ENCODE data around the gene SLC35E2B.
"Not testable (repeated sequence)": the region's sequence is repeated elsewhere in the genome, so short reads cannot be mapped to it uniquely, and the experiment has no call there.

SLC35E2B gene

DNA sequence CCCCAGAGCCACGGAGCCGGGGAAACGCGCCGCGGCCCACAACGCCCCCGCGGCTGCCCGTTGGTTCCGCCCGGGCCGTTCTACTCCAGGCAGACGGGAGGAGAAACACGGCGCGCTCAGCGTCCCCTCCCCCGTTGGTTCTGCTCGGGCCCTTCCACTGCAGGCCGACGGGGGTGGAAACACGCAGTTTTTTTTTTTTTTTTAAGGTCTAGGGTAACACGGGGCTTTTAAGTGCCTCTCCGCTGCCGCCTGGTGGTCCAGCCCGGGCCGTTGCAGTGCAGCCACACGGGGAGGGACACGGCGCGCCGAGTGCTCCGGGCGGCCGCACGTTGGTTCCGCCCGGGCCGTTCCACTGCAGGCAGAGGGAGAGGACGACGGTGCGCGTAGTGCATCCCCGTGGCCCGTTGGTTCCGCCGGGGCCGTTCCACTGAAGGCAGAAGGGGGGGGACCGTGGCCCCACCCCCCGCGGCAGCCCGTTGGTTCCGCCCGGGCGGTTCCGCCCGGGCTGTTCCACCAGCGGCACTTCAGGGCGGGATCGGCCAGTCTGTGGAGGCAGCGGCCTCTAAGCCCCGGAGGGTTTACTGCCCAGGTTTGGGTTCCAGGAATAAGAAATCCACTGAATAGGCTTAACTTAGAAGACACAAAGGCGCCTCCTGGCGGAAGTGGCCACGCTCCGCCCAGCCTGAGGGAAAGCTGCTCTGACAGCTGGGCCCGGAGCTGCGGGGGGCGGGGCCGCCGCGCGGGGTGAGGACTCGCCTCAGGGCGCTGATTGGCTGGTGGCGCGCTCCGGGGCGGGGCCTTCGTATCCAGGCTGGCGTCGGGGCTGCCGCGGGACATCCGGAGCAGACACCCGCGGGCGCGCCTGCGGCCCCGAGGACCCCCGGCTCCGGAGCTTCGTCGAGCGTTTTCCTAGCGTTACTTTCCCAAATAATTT is at the start of gene SLC35E2B:
TSS of gene SLC35E2B (minus strand) at position 82 of the 934 bp plus-strand sequence. CDS start 16,096 bp downstream, outside the sequence.
- DNase-seq (ENCODE audit: low spot score): not testable (repeated sequence)

DNA sequence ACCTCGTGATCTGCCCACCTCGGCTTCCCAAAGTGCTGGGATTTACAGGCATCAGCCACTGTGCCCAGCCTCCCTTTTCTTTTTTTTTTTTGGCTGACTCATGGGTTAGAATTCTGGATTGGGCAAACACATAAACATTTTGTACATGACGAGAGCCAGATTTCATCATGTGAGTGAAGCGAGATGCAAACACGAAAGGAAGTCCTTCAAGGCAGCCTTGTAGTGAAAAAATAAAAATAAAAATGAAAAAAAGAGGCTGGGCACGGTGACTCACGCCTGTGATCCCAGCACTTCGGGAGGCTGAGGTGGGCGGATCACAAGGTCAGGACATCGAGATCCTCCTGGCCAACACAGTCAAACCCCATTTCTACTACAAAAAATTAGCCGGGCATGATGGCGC is 48.4 kb upstream of the SLC35E2B start:
- peak; percentile 88 for DNase-seq (ENCODE audit: low spot score)

- not testable (repeated sequence) for DNase-seq (ENCODE audit: low spot score)
Observed at GRCh38 chr1:1738799-1739337, 46.3 kb upstream of the SLC35E2B start.

DNA sequence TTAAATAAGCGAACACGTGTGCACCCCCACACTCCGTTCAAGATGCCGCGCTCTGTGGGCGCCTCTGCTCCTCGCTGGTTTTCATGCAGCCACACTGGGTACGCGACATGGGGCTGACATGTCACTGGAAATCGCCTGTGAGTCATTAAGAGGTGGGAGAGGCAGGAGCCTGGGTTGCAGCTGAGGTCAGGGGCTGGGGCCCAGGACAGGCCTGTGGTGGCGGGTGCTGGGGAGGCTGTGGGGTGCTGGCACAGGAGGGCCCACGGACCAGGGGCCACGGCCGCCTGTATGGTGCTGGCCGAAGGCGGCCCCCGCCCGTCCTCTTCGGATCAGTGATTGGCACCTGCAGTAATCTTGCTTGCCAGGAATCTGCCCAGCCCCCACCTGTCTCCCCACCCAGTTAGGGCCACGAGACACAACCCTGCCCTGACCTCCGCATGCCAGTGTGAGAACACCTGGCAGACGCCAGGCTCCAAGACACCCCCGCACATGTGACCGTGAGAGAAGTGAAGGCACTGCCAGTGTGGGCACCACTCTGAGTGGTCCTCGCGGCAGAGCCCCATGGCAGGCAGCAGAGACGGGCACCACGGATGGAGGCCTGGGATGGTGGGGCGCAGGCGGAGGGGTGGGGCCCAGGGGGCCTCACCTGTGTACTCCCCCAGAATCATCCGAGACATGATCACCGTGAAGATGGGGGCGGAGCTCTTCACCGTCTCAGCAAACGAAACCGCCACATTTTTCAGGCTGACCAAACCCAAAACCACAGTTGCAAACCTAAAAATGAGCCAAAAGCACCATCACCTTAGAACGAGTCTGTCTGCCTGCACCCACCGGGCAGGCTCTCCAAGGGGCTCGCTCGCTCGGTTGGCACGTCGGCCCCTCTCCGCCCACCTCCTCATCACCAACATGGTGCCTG is 45.3 kb upstream of the SLC35E2B start:
- not testable (repeated sequence) for DNase-seq (ENCODE audit: low spot score)

- no peak for DNase-seq (ENCODE audit: low spot score)
Observed at GRCh38 chr1:1732381-1732780, 39.8 kb upstream of the SLC35E2B start.

DNA sequence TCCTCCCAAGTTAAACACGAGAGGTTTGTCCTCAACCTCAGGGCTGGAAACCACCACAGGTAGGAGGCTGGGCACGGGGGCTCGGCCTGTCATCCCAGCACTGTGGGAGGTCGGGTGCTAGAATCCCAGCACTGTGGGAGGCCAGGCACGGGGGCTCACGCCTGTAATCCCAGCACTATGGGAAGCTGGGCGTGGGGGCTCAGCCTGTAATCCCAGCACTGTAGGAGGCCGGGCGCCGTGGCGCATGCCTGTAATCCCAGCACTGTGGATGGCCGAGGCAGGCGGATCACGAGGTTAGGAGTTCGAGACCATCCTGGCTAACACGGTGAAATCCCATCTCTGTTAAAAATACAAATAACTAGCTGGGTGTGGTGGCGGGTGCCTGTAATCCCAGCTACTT is 38.3 kb upstream of the SLC35E2B start:
- DNase-seq (ENCODE audit: low spot score): no peak

DNA sequence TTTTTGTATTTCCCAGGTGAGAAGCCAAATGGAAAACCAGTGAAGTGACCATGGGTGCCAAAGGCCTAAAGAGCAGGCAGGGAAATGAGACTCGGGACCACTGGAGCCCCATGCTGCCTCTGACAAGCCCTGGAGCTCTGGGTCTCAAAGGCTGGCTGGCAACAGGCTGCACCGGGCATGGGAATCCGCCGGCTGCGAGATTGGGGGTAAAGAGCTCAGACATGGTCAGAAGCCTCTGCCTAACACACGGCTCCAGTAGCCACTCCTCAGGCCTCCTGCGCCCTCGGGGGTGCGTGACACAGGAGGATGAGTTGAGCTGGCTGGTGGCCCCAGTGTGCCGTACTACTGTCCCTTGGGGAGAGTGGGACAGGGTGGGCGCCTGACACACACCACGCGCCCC is 37.6 kb upstream of the SLC35E2B start:
- not testable (repeated sequence) for DNase-seq (ENCODE audit: low spot score)

- DNase-seq (ENCODE audit: low spot score): not testable (repeated sequence)
Observed at GRCh38 chr1:1729116-1729816, 36.7 kb upstream of the SLC35E2B start.

DNA sequence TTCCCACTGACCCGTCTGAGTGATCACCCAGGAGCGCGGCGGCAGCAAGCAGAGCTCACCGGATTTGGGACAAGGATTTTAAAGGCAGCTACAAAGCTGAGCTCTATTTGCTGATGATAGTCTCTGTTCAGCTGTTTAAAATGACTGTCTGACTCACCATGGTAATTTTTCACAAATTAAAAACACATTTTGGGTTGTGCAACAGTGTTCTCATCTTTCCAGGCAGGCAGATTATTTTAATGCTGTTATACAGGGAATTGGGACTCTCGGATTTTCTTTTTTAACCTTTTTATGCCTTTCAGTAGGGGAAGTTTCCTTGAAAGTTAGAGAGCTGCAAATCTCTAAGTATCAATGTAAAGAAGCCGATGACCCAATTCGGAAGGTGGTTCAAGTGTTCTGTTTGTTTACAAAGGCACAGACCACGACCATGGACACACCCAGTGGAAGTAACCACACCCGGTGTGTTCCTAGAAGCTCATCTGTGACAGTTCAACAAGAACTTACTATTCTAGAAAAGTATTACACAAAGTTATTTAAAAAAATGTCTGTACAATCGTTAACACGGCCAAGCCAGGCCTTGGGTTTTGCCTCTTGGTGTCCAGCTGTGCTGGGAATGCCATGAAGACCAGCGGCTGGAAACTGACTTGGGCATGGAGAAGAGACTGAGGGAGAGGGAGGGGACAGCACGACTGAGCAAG is 35.9 kb upstream of the SLC35E2B start:
- DNase-seq (ENCODE audit: low spot score): not testable (repeated sequence)

DNA sequence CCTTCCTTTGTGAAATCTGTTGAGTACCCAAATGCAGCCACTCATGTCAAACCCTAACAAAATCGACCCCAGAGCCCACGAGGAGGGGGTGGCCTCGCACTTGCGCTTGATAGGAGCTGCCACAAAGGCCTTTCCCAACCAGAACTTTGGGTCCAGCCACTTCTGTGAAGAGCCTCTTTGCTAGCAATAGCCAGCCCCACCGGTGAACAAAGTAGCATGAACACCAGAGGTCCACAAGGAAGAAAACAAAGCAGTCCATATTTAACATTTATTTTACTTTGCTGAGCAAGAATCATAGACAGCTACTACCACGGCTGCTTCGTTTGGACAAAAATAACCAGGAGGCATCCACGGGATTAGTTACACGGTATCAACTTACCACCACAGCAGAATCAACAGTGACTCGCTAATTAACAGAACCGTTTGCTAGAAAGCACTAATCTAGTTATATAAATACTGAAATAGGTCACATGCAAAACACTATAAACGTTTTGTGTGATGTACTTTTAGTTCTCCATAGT is 34.6 kb upstream of the SLC35E2B start:
- not testable (repeated sequence) for DNase-seq (ENCODE audit: low spot score)

DNA sequence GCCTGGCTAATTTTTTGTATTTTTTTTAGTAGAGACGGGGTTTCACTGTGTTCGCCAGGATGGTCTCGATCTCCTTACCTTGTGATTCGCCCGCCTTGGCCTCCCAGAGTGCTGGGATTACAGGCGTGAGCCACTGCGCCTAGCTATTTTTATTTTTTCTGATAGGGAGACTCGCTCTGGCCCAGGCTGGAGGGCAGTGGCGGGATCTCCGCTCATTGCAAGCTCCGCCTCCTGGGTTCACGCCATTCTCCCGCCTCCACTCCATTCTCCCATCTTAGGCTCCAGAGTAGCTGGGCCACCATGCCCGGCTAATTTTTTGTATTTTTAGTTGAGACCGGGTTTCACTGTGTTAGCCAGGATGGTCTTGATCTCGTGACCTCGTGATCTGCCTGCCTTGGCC is 33.5 kb upstream of the SLC35E2B start:
- not testable (repeated sequence) for DNase-seq (ENCODE audit: low spot score)

GRCh38 chr1:1724035-1724864 is 31.7 kb upstream of the SLC35E2B start, which contains the start of gene CDK11A:
Gene CDK11A (minus strand): TSS chr1:1724357. CDS start chr1:1722818, 1,539 bp downstream.
- DNase-seq (ENCODE audit: low spot score): peak; percentile 94

- DNase-seq (ENCODE audit: low spot score): no peak
Observed at GRCh38 chr1:1721201-1721600, 28.6 kb upstream of the SLC35E2B start.

DNA sequence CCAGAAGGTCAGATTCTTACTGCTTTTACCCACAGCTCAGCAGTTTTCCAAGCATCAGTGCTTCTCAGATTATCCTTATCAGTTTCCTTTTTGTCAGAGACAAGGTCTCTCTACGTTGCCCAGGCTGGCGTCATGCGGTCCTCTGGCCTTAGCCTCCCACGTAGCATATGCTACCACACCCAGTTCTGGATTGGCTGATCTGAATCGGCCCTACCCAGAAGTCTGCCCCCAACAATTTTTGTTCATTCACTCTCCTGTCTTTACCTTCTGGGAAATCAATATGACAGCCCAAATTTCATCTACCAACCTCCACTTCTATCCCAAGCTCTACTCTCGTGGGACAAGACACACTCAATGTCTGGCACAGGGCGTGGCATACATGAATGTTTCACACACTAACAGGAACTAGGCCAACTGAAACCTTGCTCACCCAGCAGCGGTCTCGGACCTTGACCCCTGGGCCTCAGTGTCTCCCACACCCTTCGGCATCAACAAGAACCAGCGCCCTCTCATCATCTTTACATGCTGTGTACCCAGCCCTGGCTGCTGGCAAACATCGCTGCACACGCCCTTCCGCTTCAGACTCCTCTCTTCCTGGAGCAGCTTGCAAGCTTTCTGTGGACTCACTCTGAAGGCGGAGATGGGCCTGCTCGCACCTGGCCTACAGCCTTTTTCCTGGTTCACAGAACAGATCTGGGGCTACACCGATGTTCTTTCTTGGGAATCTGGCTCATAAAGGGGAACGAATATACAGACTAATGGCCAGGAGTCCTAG is 22.7 kb upstream of the SLC35E2B start:
- DNase-seq (ENCODE audit: low spot score): not testable (repeated sequence)

- not testable (repeated sequence) for DNase-seq (ENCODE audit: low spot score)
Observed at GRCh38 chr1:1707897-1708296, 15.3 kb upstream of the SLC35E2B start.

- DNase-seq (ENCODE audit: low spot score): not testable (repeated sequence)
Observed at GRCh38 chr1:1707241-1707640, 14.6 kb upstream of the SLC35E2B start.

GRCh38 chr1:1705623-1706022 is 13.0 kb upstream of the SLC35E2B start:
- DNase-seq (ENCODE audit: low spot score): not testable (repeated sequence)

DNA sequence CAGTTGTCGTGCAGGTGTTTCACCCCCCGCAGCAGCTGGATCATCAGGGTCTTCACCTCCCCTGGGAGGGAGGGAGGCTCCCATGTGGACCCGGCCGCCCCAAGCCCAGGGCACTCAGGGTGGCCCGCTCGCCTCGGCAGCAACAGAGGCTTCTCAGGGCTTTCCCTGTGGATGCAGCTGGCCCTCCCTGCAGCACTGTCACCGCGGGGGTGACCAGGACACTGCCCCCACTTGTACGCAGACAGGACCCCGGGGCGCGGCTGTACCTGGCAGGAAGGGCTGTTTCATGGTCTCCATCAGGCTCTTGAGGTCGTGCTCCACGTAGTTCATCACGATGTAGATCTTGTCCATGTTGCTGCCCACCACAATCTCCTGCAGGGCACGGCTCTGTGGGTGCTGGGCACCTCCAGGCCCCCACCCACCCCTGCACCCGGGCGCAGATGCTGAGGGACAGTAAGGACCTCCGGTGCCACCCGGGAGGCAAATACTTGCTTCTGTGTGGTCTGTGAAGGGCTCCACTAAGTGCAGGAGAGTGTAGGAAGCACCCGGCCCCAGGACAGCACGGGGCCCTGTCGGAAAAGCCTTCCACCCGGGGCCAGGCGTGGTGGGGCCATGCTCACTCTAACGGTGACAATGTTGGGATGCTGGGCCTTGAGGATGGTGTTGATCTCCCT is 11.8 kb upstream of the SLC35E2B start:
- not testable (repeated sequence) for DNase-seq (ENCODE audit: low spot score)

Data from hepatic stellate cell (primary cell).